OCI-LY3 (cell line): Measurements from ENCODE around the gene MID2.

Source experiments
- CTCF ChIP-seq: fragments of 200-600, 300-600 bp; sonication (generic); IDR thresholded peaks from 2 replicates; pipeline ENCODE4 v1.5.1; 2014; ENCODE audit warnings: antibody characterized with exemption, low read length, low read depth
- EZH2phosphoT487 ChIP-seq: fragments of 200-600 bp; shearing (Covaris generic); IDR thresholded peaks from 2 replicates; pipeline ENCODE4 v1.6.1; 2018; ENCODE audit warnings: antibody characterized with exemption, mixed run types, low read depth

GRCh38 chrX:107840971-107841370 is 15.3 kb downstream of the MID2 start:
- TF ChIP-seq CTCF (no peak), EZH2phosphoT487 (no peak)
